Mesendoderm (in vitro differentiated cells): ENCODE measurements around the gene CYP11A1.

Source experiments
- DNase-seq: peaks from one replicate; pipeline ENCODE4 v3.0.0; 2013
- H2AK5ac ChIP-seq: 2 replicates; pipeline ENCODE4 v1.6.1; 2013; ENCODE audit warnings: low read length, inconsistent platforms
- H2BK120ac ChIP-seq: 2 replicates; pipeline ENCODE4 v1.6.1; 2013; ENCODE audit warnings: low read depth, mild to moderate bottlenecking, low read length, moderate library complexity, mixed read lengths
- H2BK15ac ChIP-seq: replicated peaks from 2 replicates; pipeline ENCODE4 v1.6.1; 2013; ENCODE audit warnings: low read depth, mild to moderate bottlenecking, moderate library complexity
- H2BK5ac ChIP-seq: 2 replicates; pipeline ENCODE4 v1.6.1; 2013; ENCODE audit warnings: low read length, inconsistent platforms
- H3K18ac ChIP-seq: 2 replicates; pipeline ENCODE4 v1.6.1; 2013; ENCODE audit warnings: mild to moderate bottlenecking, low read length, mixed read lengths
- H3K23ac ChIP-seq: one replicate; pipeline ENCODE4 v1.6.1; 2013; ENCODE audit warnings: low read length
- H3K27ac ChIP-seq: 2 replicates; pipeline ENCODE4 v1.5.1; 2013; ENCODE audit warnings: low read depth, mild to moderate bottlenecking, inconsistent platforms, low read length, moderate library complexity
- H3K27me3 ChIP-seq: 2 replicates; pipeline ENCODE4 v1.6.1; 2013; ENCODE audit warnings: low read length, control low read depth, mild to moderate bottlenecking, inconsistent platforms; ENCODE audit not compliant: insufficient read depth, poor library complexity
- H3K36me3 ChIP-seq: 2 replicates; pipeline ENCODE4 v1.6.1; 2013; ENCODE audit warnings: low read length, inconsistent platforms; ENCODE audit not compliant: control insufficient read depth, insufficient read depth
- H3K4ac ChIP-seq: one replicate; pipeline ENCODE4 v1.6.1; 2013; ENCODE audit warnings: low read depth, mild to moderate bottlenecking, low read length, moderate library complexity
- H3K4me1 ChIP-seq: 2 replicates; pipeline ENCODE4 v1.6.1; 2013; ENCODE audit warnings: low read depth, low read length, inconsistent platforms; ENCODE audit not compliant: control insufficient read depth
- H3K4me2 ChIP-seq: 2 replicates; pipeline ENCODE4 v1.6.1; 2013; ENCODE audit warnings: low read length
- H3K4me3 ChIP-seq: 2 replicates; pipeline ENCODE4 v1.5.1; 2013; ENCODE audit warnings: mild to moderate bottlenecking, low read length
- H3K56ac ChIP-seq: one replicate; pipeline ENCODE4 v1.6.1; 2013; ENCODE audit warnings: low read length
- H3K79me1 ChIP-seq: 2 replicates; pipeline ENCODE4 v1.6.1; 2013; ENCODE audit warnings: low read length, inconsistent platforms
- H3K79me2 ChIP-seq: 2 replicates; pipeline ENCODE4 v1.6.1; 2013; ENCODE audit warnings: mild to moderate bottlenecking, low read length; ENCODE audit not compliant: control insufficient read depth, insufficient read depth
- H3K9ac ChIP-seq: 2 replicates; pipeline ENCODE4 v1.6.1; 2013; ENCODE audit warnings: low read length, inconsistent platforms
- H4K5ac ChIP-seq: one replicate; pipeline ENCODE4 v1.6.1; 2013; ENCODE audit warnings: low read length
- H4K8ac ChIP-seq: one replicate; pipeline ENCODE4 v1.6.1; 2013; ENCODE audit warnings: low read depth, mild to moderate bottlenecking, control low read depth, low read length, moderate library complexity
- WGBS: extraction: QIAGEN DNeasy Blood & Tissue Kit; methylation state at CpG from one replicate; pipeline ENCODE4 v1.1.7; 2013; ENCODE audit warnings: low lambda C conversion rate, missing lambda C conversion rate; ENCODE audit not compliant: insufficient coverage; ENCODE audit errors: extremely low coverage; 5-methylcytosine and 5-hydroxymethylcytosine counted together

CYP11A1 gene

GRCh38 chr15:74408385-74408784 is 40.9 kb upstream of the CYP11A1 start:
- Histone ChIP-seq H3K4me3 (no peak overlapping the region), H3K4ac (no peak overlapping the region), H3K27me3 (no peaks in the 10 kb centered on the region), H2BK5ac (no peak overlapping the region), H3K23ac (no peak overlapping the region), H3K79me1 (no peaks in the 10 kb centered on the region), H3K79me2 (no peaks in the 10 kb centered on the region), H4K5ac (no peak overlapping the region), H3K36me3 (peaks cover 3% of the 10 kb centered on the region), H3K27ac (no peak overlapping the region), H2AK5ac (no peak overlapping the region), H3K9ac (no peak overlapping the region), H4K8ac (no peak overlapping the region), H2BK15ac (no peak overlapping the region), H3K4me2 (no peak overlapping the region), H3K56ac (no peak overlapping the region), H2BK120ac (no peak overlapping the region), H3K4me1 (peaks cover 3% of the 10 kb centered on the region), H3K18ac (no peak overlapping the region)
- WGBS = no CpG with 5 or more reads among the region's 2 CpGs
- no peak for DNase-seq

- Histone ChIP-seq H3K18ac (no peak overlapping the region), H3K27ac (no peak overlapping the region), H3K36me3 (peaks cover 3% of the 10 kb centered on the region), H3K4ac (no peak overlapping the region), H3K9ac (no peak overlapping the region), H4K8ac (no peak overlapping the region), H4K5ac (no peak overlapping the region), H3K4me2 (no peak overlapping the region), H3K4me3 (no peak overlapping the region), H3K4me1 (peaks cover 3% of the 10 kb centered on the region), H3K79me2 (no peaks in the 10 kb centered on the region), H2BK120ac (no peak overlapping the region), H3K23ac (no peak overlapping the region), H2BK15ac (no peak overlapping the region), H2BK5ac (no peak overlapping the region), H3K27me3 (no peaks in the 10 kb centered on the region), H3K79me1 (no peaks in the 10 kb centered on the region), H2AK5ac (no peak overlapping the region), H3K56ac (peak overlapping the region; percentile 18)
- no CpG with 5 or more reads among the region's 12 CpGs for WGBS
- peak; percentile 70 for DNase-seq
These were observed 39.7 kb upstream of the CYP11A1 start for GRCh38 chr15:74406992-74407705.

- no peaks in the 10 kb centered on the region for H3K79me1 ChIP-seq
- no peak overlapping the region for H3K4me3 ChIP-seq
- H3K56ac ChIP-seq = no peak overlapping the region
- no peak overlapping the region for H3K23ac ChIP-seq
- DNase-seq = no peak
- no peak overlapping the region for H3K27ac ChIP-seq
- H3K4ac ChIP-seq = no peak overlapping the region
- no peak overlapping the region for H3K4me2 ChIP-seq
- H3K27me3 ChIP-seq = no peaks in the 10 kb centered on the region
- H4K8ac ChIP-seq = no peak overlapping the region
- no peak overlapping the region for H3K9ac ChIP-seq
- peaks cover 3% of the 10 kb centered on the region for H3K4me1 ChIP-seq
- no peak overlapping the region for H2BK5ac ChIP-seq
- H2AK5ac ChIP-seq = no peak overlapping the region
- H2BK15ac ChIP-seq = no peak overlapping the region
- peaks cover 1% of the 10 kb centered on the region for H3K36me3 ChIP-seq
- WGBS = no CpG with 5 or more reads among the region's 4 CpGs
- H3K18ac ChIP-seq = no peak overlapping the region
- no peaks in the 10 kb centered on the region for H3K79me2 ChIP-seq
- H2BK120ac ChIP-seq = no peak overlapping the region
- no peak overlapping the region for H4K5ac ChIP-seq
These were observed 39.1 kb upstream of the CYP11A1 start for GRCh38 chr15:74406517-74406916.

GRCh38 chr15:74405823-74406222 is 38.4 kb upstream of the CYP11A1 start:
- DNase-seq = no peak
- H4K5ac ChIP-seq = no peak overlapping the region
- no peak overlapping the region for H2AK5ac ChIP-seq
- no peak overlapping the region for H4K8ac ChIP-seq
- H2BK5ac ChIP-seq = no peak overlapping the region
- H3K9ac ChIP-seq = no peak overlapping the region
- H2BK120ac ChIP-seq = no peak overlapping the region
- no peak overlapping the region for H3K56ac ChIP-seq
- H3K79me2 ChIP-seq = no peaks in the 10 kb centered on the region
- peaks cover 3% of the 10 kb centered on the region for H3K4me1 ChIP-seq
- no peak overlapping the region for H3K18ac ChIP-seq
- H3K36me3 ChIP-seq = peaks cover 1% of the 10 kb centered on the region
- no peak overlapping the region for H3K4me3 ChIP-seq
- H3K23ac ChIP-seq = no peak overlapping the region
- H3K79me1 ChIP-seq = no peaks in the 10 kb centered on the region
- no peak overlapping the region for H3K4ac ChIP-seq
- WGBS = no CpG with 5 or more reads among the region's 7 CpGs
- H3K27me3 ChIP-seq = no peaks in the 10 kb centered on the region
- H3K27ac ChIP-seq = no peak overlapping the region
- H3K4me2 ChIP-seq = no peak overlapping the region
- H2BK15ac ChIP-seq = no peak overlapping the region

GRCh38 chr15:74403991-74404563 is 36.6 kb upstream of the CYP11A1 start:
- no peak overlapping the region for H3K56ac ChIP-seq
- H3K18ac ChIP-seq = no peak overlapping the region
- H2BK120ac ChIP-seq = no peak overlapping the region
- H3K79me1 ChIP-seq = no peaks in the 10 kb centered on the region
- no peak overlapping the region for H3K4me3 ChIP-seq
- H3K23ac ChIP-seq = no peak overlapping the region
- H2BK15ac ChIP-seq = no peak overlapping the region
- H4K8ac ChIP-seq = no peak overlapping the region
- H3K4me1 ChIP-seq = peaks cover 3% of the 10 kb centered on the region
- no peaks in the 10 kb centered on the region for H3K36me3 ChIP-seq
- H3K27me3 ChIP-seq = no peaks in the 10 kb centered on the region
- no peak overlapping the region for H3K9ac ChIP-seq
- H3K4me2 ChIP-seq = no peak overlapping the region
- H3K4ac ChIP-seq = no peak overlapping the region
- no peak overlapping the region for H2BK5ac ChIP-seq
- H4K5ac ChIP-seq = no peak overlapping the region
- H3K27ac ChIP-seq = no peak overlapping the region
- WGBS = no CpG with 5 or more reads among the region's 16 CpGs
- H2AK5ac ChIP-seq = no peak overlapping the region
- no peaks in the 10 kb centered on the region for H3K79me2 ChIP-seq
- no peak for DNase-seq

GRCh38 chr15:74403588-74403919 is 36.1 kb upstream of the CYP11A1 start:
- no peak overlapping the region for H3K4ac ChIP-seq
- WGBS = no CpG with 5 or more reads among the region's 10 CpGs

More at GRCh38 chr15:74403588-74403919, 36.1 kb upstream of the CYP11A1 start:
- Histone ChIP-seq H3K23ac (no peak overlapping the region), H3K56ac (no peak overlapping the region), H3K79me1 (no peaks in the 10 kb centered on the region), H3K4me2 (no peak overlapping the region), H2AK5ac (no peak overlapping the region), H3K36me3 (no peaks in the 10 kb centered on the region), H3K18ac (no peak overlapping the region), H3K27ac (no peak overlapping the region), H4K8ac (no peak overlapping the region), H3K27me3 (no peaks in the 10 kb centered on the region), H3K79me2 (no peaks in the 10 kb centered on the region), H3K4me1 (peaks cover 3% of the 10 kb centered on the region), H2BK5ac (no peak overlapping the region), H2BK120ac (no peak overlapping the region), H2BK15ac (no peak overlapping the region), H4K5ac (no peak overlapping the region), H3K9ac (no peak overlapping the region), H3K4me3 (no peak overlapping the region)
- no peak for DNase-seq
